Muscle layer of duodenum (tissue), 2 donors: ENCODE measurements around the gene TAS2R42.

ENCODE experiments used
- H3K27ac ChIP-seq: one replicate; pipeline ENCODE4 v1.7.0; 2013; ENCODE audit warnings: mild to moderate bottlenecking, low read length
- H3K27me3 ChIP-seq: one replicate; pipeline ENCODE4 v1.7.0; 2013; ENCODE audit warnings: low read depth, mild to moderate bottlenecking, control low read depth, low read length
- H3K36me3 ChIP-seq, 2 donors: one replicate each; pipeline ENCODE4 v1.7.0; 2013; ENCODE audit warnings: low read length in 2 of 2, control low read depth in 1 of 2, mild to moderate bottlenecking in 1 of 2; ENCODE audit not compliant: insufficient read depth in 2 of 2, control insufficient read depth in 1 of 2
- H3K4me1 ChIP-seq, 2 donors: one replicate each; pipeline ENCODE4 v1.7.0; 2013; ENCODE audit warnings: low read length in 2 of 2, mild to moderate bottlenecking in 2 of 2, control low read depth in 1 of 2, moderate library complexity in 1 of 2; ENCODE audit not compliant: insufficient read depth in 2 of 2, control insufficient read depth in 1 of 2
- H3K4me3 ChIP-seq, 2 donors: one replicate each; pipeline ENCODE4 v1.7.0; 2013; ENCODE audit warnings: low read length in 2 of 2, low read depth in 1 of 2, mild to moderate bottlenecking in 1 of 2
- H3K9me3 ChIP-seq, 2 donors: one replicate each; pipeline ENCODE4 v1.7.0; 2013; ENCODE audit warnings: low read length in 2 of 2, control low read depth in 1 of 2, mild to moderate bottlenecking in 1 of 2; ENCODE audit not compliant: control insufficient read depth in 1 of 2
- donor health status: healthy.

The TAS2R42 gene

DNA sequence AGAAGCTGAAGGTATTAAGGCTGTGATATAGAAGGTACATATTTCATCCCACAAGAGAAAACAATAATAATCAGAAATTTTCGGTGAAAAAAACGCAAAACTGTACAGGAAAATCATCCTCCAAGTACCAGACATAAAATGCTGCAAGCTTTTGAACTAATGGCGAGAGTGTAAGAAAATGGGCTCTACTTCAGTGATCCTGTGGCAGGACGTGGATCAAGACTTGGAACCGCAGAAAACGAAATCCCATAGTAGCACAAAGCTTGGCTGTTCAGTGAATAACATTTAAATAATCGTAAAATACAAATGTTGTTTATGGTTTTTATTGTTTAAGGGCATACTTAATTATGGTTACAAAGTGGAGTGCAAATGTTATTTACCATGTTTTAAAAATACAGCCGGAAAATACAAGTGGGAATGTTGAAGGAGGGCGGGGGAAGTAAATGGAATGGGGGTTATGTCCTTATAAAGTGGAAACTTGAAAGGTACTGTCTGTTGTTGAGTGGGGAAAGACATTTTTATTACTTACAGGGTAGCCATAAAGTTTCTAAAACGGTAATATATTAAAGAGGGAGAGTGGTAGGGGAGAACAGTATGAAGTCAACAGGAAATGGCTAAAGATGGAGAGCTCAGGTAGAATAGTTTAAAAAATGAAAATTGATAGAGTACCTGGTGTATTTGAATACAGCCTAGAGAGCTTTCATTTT, 14.6 kb downstream of the TAS2R42 start:
- H3K9me3 ChIP-seq = no peaks in the 10 kb centered on the region
- H3K36me3 ChIP-seq = no peaks in the 10 kb centered on the region
- peaks cover 9 to 34% of the 10 kb centered on the region in 2 donors for H3K4me1 ChIP-seq
- H3K27me3 ChIP-seq = no peaks in the 10 kb centered on the region
- peak overlapping the region; percentile 44 to 79 for H3K4me3 ChIP-seq
- H3K27ac ChIP-seq = peak overlapping the region; percentile 80

DNA sequence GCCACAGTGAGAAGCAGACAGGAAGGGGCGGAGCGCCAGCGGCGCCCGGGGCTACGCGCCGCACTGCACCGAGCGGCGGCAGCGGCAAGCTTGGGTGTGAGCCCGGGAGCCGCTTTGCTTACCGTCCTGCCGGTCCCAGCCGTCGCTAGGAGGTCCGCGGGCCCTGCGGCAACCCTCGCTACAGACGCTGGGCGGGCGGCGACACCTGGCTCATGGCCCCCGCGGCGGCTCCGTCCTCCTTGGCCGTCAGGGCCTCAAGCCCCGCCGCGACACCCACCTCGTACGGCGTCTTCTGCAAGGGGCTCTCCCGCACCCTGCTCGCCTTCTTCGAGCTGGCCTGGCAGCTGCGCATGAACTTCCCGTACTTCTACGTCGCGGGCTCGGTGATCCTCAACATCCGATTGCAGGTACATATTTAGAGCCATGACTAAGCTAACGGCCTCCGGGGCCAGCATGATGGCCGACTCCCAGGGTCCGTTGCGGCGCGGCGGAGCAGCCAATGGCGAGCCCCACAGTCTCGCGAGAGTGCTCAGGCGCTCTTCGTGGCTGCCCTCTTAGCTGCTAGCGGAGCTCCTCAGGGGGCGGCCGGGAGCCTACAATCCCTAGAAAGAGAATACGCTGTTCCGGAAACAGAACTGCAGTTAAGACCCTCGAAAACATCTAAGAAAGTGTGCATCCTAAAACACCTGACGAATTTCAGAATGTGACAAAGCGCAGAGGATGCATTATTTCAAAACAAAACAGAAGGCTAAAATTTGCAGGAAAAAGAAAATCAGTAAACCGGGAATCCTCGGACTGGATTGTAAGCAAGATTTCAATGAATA, 15.4 kb downstream of the TAS2R42 start, which contains the start of gene SMIM10L1:
SMIM10L1 (plus strand) TSS at position 50 of the 824 bp plus-strand sequence; CDS start at position 213, 163 bp downstream.
- Histone ChIP-seq H3K27ac (peak within 1 kb of the TSS; percentile 80), H3K4me1 (peaks cover 9 to 34% of the 10 kb centered on the region in 2 donors), H3K36me3 (no peaks in the 10 kb centered on the region), H3K27me3 (no peaks in the 10 kb centered on the region), H3K4me3 (peak within 1 kb of the TSS; percentile 44 to 79), H3K9me3 (no peaks in the 10 kb centered on the region)

DNA sequence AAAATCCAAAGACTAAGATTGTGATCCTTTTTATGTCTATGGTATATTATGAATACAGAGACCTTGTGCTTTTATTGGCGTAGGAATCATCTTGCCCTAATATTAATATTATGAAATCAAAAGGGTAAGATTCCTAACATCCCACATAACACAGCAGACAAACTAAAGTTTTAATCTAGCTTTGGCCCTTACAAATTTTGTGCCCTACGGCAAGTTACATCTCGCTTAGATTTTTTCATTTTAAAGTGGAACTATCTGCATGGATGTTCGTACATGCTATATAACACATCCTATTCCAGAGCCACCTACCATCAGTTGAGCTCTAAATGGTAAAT, 16.0 kb downstream of the TAS2R42 start:
- no peaks in the 10 kb centered on the region for H3K9me3 ChIP-seq
- no peaks in the 10 kb centered on the region for H3K27me3 ChIP-seq
- peak overlapping the region; percentile 80 for H3K27ac ChIP-seq
- H3K4me1 ChIP-seq = peaks cover 9 to 34% of the 10 kb centered on the region in 2 donors
- peaks cover 0 to 2% of the 10 kb centered on the region in 2 donors for H3K36me3 ChIP-seq
- peak overlapping the region; percentile 44 to 79 for H3K4me3 ChIP-seq

DNA sequence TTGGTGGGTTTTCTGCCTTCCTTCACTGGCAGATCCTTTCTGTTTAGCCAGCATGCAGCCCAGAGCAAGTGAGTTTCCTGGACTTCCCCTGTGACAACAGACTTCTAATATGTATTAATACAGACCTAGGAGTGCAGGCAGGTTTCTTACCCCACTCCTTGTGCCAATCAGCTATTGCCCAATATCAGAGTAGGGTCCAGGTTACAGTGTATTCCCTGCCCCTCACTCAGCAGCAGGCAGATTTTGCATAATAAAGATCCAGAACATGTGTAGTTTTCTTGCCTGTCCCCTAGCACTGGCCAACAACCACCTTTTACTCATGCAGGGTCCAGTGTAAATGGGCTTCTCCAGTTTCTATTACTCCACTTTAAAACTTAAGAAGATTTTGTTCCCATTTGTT, 20.4 kb downstream of the TAS2R42 start:
- Histone ChIP-seq H3K4me1 (peaks cover 9 to 20% of the 10 kb centered on the region in 2 donors), H3K4me3 (no peak overlapping the region), H3K36me3 (peaks cover 0 to 18% of the 10 kb centered on the region in 2 donors), H3K27me3 (no peaks in the 10 kb centered on the region), H3K9me3 (no peaks in the 10 kb centered on the region), H3K27ac (no peak overlapping the region)

DNA sequence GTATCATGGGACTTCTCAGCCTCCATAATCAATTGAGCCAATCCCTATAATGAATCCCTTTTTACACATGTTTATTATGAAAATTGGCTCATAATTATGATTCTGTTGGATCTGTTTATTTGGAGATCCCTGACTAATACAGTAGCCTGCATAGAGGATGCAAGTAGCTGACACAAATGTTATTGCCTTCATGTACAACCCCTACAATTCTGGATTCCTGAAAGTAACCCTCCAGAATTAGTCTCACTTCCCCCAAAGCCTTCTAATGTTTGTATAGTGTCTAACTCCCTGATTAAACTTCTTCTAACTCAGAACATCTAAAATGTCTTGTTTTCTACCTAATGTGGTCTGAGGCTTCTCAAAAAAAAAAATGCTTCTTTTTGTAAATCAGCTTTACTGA, 22.4 kb downstream of the TAS2R42 start:
- H3K27me3 ChIP-seq = no peaks in the 10 kb centered on the region
- H3K4me3 ChIP-seq = no peak overlapping the region
- H3K36me3 ChIP-seq = peaks cover 0 to 18% of the 10 kb centered on the region in 2 donors
- H3K9me3 ChIP-seq = no peaks in the 10 kb centered on the region
- no peak overlapping the region for H3K27ac ChIP-seq
- peaks cover 4 to 7% of the 10 kb centered on the region in 2 donors for H3K4me1 ChIP-seq

DNA sequence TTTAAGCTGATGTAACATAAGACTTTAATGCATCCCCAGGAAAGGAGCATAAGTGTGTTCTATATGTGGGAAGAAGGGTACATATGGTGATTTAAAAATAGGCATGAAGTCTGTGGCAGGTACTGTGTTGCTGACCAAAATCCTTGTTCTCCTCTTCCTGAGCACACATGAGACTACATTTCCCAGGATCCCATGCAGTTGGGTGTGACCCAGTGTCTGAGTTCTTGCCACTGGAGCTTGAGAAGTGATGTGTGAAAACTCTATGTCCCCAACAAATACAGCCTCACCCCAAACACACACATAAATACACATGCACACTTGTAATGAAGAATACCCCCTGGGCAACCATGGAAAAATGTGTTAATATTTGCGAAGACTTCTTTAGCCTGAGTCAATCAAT, 24.2 kb downstream of the TAS2R42 start:
- H3K27me3 ChIP-seq = no peaks in the 10 kb centered on the region
- no peaks in the 10 kb centered on the region for H3K9me3 ChIP-seq
- peaks cover 0 to under 1% of the 10 kb centered on the region in 2 donors for H3K4me1 ChIP-seq
- H3K27ac ChIP-seq = no peak overlapping the region
- no peak overlapping the region for H3K4me3 ChIP-seq
- peaks cover 0 to 18% of the 10 kb centered on the region in 2 donors for H3K36me3 ChIP-seq

DNA sequence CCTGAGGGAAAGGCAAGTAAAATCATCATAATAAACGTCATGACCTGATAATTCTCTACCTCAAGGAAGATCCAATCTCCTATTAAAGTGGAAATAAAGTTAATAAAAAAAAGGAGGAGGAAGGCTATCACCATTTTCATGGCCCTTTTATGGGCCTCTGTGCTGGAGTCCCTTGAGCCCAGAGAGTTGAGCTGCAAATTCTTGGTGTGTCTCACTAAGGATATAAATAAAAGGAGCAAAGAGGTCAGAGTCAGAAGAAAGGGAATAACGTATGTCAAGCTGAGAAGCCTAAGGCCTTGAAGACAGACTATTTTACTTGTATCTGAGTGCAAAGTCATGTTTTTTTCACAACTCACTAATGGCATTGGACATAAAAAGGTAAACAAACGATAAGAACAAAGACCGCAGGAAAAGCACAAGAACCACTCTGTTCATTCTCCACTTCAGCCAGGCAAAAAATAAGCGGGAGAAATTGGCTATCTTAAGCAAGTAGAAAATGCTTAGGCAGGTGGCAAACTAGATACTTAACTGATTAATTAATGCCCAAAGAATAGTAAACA, 27.8 kb downstream of the TAS2R42 start:
- Histone ChIP-seq H3K4me1 (no peaks in the 10 kb centered on the region), H3K27ac (no peak overlapping the region), H3K36me3 (peaks cover 0 to 10% of the 10 kb centered on the region in 2 donors), H3K27me3 (no peaks in the 10 kb centered on the region), H3K4me3 (no peak overlapping the region), H3K9me3 (no peaks in the 10 kb centered on the region)

DNA sequence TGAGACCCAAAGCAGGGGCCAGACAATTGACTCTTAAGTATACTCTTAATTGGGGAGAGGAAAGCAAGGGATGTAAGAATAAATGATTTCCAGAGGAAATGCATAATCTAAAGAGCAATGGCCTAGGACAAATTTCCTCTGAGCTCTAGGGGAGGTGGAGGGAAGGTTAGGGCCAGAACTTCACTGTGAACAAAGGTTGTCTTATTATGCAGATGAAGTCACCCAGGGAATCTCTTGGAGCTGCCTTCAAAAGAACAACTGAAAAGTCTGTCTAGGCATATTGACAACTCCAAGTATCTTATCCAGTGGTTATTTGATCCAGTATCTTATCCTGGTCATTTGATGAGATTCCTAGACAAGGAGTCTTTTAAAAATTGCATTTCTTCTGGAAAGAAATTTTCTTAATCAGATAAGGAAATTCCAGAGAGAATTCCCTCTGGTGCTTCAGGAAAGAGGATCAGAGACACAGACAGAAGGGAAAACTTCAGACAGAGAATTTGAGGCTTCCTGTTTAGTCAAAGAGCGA, 32.3 kb downstream of the TAS2R42 start:
- Histone ChIP-seq H3K4me1 (no peaks in the 10 kb centered on the region), H3K4me3 (no peak overlapping the region), H3K36me3 (peaks cover 0 to 8% of the 10 kb centered on the region in 2 donors), H3K27me3 (no peaks in the 10 kb centered on the region), H3K27ac (no peak overlapping the region), H3K9me3 (no peaks in the 10 kb centered on the region)

DNA sequence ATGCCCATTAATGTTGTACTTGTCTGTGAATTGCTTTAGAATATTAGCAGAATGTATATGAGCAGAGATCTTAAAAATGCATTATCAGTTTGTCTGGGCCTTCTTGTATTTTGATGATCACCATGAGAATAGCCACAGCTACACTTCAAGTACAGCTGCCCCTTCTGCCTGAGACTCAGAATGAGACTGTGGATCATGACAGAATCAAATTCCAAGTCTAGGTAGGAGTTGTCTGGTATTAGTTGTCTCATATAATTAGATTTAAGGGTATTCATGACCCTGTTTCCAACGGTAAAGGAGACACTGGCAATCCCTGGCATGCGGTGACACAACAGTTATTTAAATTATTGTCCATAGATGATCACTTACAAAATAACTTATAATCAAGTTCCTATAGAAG, 34.0 kb downstream of the TAS2R42 start:
- Histone ChIP-seq H3K36me3 (peaks cover 0 to 8% of the 10 kb centered on the region in 2 donors), H3K4me1 (no peaks in the 10 kb centered on the region), H3K27me3 (no peaks in the 10 kb centered on the region), H3K4me3 (no peak overlapping the region), H3K27ac (no peak overlapping the region), H3K9me3 (peaks cover 0 to 2% of the 10 kb centered on the region in 2 donors)

DNA sequence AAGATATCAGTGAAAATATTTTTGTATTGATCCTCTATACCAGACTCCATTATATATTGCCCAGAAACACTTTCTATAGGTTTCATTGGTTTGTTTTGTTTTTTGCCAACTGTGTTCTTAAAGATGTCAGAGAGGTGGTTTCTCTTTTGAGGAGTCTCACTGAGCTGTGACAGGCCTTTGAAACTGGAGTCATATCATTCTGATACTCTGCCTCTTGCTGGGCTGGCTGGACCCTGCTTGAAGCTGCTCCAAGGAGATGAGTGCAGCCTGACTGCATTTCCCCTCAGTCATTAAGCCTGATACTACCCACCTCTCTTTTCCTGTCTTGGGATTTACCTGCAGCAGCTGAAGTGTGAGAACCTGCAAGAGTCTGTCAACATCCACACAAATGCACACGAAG, 35.9 kb downstream of the TAS2R42 start:
- Histone ChIP-seq H3K27ac (no peak overlapping the region), H3K9me3 (peaks cover 0 to 2% of the 10 kb centered on the region in 2 donors), H3K36me3 (peaks cover 0 to 8% of the 10 kb centered on the region in 2 donors), H3K27me3 (no peaks in the 10 kb centered on the region), H3K4me1 (no peaks in the 10 kb centered on the region), H3K4me3 (no peak overlapping the region)

DNA sequence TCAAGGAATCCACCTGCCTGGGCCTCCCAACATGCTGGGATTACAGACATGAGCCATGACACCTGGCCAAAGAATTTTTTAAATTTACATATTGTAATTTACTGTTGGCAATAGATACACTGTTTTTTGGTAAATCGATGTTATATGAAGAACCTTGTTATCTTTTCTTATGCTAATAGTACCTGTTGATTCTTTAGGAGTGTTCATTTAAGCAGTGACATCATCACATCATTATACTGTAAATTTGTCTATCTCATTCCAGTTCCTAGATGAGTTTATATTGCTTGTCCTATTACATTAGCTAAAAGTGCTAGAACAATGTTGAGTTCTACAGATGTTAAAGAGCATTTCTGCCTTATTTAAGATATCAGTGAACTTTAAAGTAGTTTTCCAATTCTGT, 39.3 kb downstream of the TAS2R42 start:
- H3K9me3 ChIP-seq = peaks cover 0 to 13% of the 10 kb centered on the region in 2 donors
- H3K4me1 ChIP-seq = no peaks in the 10 kb centered on the region
- no peaks in the 10 kb centered on the region for H3K27me3 ChIP-seq
- H3K36me3 ChIP-seq = peaks cover 0 to 5% of the 10 kb centered on the region in 2 donors
- no peak overlapping the region for H3K27ac ChIP-seq
- no peak overlapping the region for H3K4me3 ChIP-seq
